ENCODE measurements around the gene COL5A1.

DNA sequence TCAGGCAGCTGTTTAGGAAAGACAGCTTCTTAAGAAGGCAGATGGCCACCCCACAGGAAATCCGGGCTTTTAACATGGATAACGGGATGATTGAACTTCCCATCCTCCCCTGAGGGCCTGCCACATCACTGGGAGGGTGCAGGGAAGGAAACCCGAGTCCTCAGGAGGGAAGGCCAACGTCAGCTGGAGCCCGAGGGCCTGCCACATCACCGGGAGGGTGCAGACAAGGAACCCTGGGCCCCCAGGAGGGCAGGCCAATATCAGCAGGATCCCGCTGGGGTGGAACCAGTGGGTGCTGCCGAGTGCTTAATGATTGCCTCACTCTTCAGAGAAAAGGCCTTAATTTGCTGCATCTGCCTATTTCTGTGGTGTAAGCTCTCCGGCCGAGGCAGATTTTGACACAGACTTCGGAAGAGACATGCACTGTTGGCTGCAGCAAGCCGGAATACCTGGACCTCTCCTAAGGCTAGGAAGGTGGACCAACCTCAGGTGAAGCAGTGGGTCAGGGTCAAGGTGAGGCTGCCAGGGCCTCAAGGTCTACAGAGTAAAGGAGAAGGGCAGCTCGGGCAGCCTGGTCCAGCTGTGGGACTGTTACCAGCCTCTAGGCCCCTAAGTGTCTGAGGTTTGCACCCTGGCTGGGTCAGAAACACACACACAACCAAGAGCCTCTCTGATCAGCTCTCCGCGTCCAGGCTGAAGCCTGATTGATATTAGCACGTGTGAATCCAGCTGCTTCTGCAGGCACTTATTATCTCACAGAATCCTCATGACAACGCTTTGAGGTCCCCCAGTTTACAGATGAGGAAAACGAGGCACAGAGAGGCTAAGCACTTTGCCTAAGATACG lies 14.8 kb upstream of the COL5A1 start:
- TF ChIP-seq, protein P1, sequence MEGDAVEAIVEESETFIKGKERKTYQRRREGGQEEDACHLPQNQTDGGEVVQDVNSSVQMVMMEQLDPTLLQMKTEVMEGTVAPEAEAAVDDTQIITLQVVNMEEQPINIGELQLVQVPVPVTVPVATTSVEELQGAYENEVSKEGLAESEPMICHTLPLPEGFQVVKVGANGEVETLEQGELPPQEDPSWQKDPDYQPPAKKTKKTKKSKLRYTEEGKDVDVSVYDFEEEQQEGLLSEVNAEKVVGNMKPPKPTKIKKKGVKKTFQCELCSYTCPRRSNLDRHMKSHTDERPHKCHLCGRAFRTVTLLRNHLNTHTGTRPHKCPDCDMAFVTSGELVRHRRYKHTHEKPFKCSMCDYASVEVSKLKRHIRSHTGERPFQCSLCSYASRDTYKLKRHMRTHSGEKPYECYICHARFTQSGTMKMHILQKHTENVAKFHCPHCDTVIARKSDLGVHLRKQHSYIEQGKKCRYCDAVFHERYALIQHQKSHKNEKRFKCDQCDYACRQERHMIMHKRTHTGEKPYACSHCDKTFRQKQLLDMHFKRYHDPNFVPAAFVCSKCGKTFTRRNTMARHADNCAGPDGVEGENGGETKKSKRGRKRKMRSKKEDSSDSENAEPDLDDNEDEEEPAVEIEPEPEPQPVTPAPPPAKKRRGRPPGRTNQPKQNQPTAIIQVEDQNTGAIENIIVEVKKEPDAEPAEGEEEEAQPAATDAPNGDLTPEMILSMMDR (IDR thresholded peaks at IDR 0.05): no peak
- no peak for TF ChIP-seq POLR2A (IDR thresholded peaks at IDR 0.05)

Measured in heart left ventricle (tissue), 13 donors.